GM19238 (cell line): ENCODE data around the gene ADNP2.

Experiments used
- DNase-seq: peaks from one replicate; pipeline ENCODE4 v3.0.0; 2011; ENCODE audit warnings: low spot score; ENCODE audit not compliant: insufficient read length

Gene ADNP2

DNA sequence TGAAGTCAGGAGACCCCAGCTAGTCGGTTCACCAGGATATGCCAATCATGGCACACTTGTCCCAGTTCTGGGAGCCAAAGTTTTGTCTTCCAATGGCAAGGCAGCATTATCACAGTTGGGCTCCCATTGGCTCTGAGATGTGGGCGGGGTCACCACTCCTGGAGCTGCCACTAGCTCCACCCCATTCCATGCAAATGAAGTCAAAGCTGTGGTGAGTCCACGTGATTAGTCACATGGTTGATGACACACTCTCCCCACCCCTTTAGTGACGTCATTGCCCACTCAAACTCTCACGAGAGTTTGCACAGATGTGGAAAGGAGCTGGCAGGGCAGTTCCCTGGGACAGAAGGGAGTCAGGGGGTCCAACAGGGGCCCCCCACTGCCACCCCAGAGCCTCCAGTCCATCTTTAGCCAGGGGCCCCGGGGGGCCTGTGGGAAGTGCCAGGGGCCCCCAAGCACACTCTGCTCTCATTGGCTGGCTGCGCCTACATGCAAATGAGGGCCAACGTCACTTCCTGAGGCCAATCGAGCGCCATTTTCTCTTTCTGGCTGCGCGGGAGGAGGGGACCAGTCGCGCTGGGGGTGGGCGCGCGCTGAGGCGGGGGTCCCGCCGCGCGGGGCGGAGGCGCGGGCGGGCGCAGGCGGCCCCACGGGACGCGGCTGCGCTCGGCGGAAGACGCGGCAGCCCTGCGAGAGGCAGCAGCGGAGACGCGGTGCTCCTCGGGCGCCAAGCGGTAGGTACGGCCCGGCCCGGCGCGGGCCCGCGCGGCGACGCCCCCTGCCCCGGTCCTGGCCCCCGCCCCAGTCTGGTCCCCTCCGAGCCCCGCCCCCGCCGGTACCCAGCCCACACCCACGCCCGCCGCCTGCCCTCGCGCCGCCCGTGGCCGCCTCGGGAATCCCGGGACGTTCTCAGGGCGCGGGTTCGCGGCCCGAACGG lies at the start of gene ADNP2:
Gene ADNP2 (plus strand): TSS at position 524 of the 937 bp plus-strand sequence. CDS start 8,281 bp downstream, outside the sequence.
- peak; percentile 70 for DNase-seq

DNA sequence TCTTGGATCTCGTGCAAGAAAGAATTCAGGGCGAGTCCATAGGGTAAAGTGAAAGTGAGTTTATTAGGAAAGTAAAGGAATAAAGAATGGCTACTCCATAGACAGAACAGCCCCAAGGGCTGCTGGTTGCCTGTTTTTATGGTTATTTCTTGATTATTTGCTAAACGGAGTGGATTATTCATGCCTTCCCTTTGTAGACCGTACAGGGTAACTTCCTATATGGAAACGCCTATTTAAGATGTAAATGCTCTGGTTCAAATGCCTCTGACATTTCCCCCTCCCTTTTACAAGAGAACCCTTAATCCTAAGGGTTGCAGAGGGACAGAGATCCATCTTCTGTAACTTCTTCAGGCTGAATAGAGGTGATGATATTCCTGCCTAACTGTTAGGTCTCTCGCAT lies 49.1 kb upstream of the ADNP2 start:
- DNase-seq, result no peak

GRCh38 chr18:80065705-80066104 lies 43.4 kb upstream of the ADNP2 start:
- DNase-seq, result no peak

GRCh38 chr18:80067321-80067720 lies 41.7 kb upstream of the ADNP2 start:
- DNase-seq, result no peak

GRCh38 chr18:80067897-80068296 lies 41.2 kb upstream of the ADNP2 start:
- no peak for DNase-seq

- DNase-seq, result no peak
These were observed 40.3 kb upstream of the ADNP2 start for GRCh38 chr18:80068571-80069272.

- DNase-seq, result no peak
These were observed 38.2 kb upstream of the ADNP2 start for GRCh38 chr18:80070825-80071224.

GRCh38 chr18:80074183-80074582 lies 34.9 kb upstream of the ADNP2 start:
- no peak for DNase-seq

GRCh38 chr18:80074697-80075096 lies 34.4 kb upstream of the ADNP2 start:
- DNase-seq, result no peak

DNA sequence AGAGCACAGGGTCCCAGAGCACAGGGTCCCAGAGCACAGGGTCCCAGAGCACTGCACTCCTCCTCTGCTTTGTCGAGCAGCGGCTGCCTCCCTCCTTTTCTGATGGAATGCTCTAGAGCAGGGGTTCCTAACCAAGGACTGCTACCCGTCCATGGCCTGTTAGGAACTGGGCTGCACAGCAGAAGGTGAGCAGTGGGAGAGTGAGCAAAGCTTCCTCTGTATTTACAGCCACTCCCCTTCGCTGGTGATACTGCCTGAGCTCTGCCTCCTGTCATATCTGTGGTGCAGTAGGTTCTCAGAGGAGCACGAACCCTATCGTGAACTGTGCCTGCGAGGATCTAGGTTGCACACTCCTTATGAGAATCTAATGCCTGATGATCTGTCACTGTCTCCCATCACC lies 33.1 kb upstream of the ADNP2 start:
- DNase-seq, result no peak

GRCh38 chr18:80076379-80076778 lies 32.7 kb upstream of the ADNP2 start:
- no peak for DNase-seq

- no peak for DNase-seq
These were observed 31.2 kb upstream of the ADNP2 start for GRCh38 chr18:80077873-80078272.

DNA sequence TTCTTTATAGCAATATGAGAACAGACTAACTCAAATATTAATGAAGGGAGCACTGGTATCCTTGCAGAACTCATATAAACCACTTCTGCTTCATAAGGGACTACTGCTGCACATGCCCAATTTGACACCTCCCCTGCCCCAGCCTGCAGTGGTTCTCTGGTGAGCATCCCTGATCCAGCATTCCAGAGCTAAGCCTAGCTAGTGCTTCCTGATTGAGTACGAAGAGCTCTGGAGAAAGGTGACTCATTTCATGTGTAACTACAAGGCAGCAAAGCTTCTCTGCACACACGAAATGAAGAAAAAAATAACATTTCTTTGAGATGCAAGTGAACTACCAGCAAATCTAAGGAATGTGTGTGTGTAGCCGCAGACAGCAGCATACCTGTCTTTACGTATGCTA lies 22.8 kb upstream of the ADNP2 start:
- DNase-seq, result no peak

DNA sequence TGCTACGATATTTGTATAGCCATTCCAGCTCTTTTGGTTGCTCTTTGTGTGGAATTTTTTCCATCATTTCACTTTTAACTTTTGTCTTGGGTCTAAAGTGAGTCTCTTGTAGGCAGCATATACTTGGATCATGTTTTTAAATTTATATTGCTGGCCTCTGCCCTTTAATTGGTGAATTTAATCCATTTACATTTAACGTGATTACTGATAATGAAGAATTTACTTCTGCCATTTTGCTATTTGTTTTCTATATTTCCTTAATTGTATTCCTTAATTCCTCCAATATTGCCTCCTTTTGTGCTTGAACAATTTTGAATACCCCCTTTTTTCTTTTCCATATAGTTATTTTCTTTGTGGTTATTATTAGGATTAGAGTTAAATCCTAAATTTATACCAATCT lies 21.0 kb upstream of the ADNP2 start:
- no peak for DNase-seq

GRCh38 chr18:80088823-80089222 lies 20.2 kb upstream of the ADNP2 start:
- DNase-seq, result no peak

DNA sequence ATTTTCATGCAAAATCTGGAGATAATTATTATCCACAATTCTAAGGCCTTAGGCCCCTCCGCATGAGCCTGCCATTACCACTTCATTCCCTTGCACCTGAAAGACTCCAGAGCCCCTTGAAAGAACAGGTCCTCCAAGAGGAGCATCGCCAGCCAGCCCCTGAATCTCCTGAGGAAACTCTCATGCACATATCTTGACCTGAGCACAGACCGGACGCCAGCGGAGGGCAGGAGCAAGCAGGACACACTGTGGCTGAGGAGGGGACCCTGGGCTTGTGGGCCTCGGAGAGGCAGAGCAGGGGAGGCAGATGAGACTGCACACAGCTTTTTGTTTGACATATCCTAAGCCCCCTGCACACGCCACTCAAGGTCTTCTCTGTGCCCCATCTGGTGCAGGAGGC lies 13.6 kb upstream of the ADNP2 start:
- no peak for DNase-seq

- no peak for DNase-seq
These were observed 13.0 kb upstream of the ADNP2 start for GRCh38 chr18:80096032-80096565.

GRCh38 chr18:80097201-80097600 lies 11.9 kb upstream of the ADNP2 start:
- DNase-seq, result no peak

GRCh38 chr18:80103231-80103630 lies 5.8 kb upstream of the ADNP2 start:
- DNase-seq, result no peak

DNA sequence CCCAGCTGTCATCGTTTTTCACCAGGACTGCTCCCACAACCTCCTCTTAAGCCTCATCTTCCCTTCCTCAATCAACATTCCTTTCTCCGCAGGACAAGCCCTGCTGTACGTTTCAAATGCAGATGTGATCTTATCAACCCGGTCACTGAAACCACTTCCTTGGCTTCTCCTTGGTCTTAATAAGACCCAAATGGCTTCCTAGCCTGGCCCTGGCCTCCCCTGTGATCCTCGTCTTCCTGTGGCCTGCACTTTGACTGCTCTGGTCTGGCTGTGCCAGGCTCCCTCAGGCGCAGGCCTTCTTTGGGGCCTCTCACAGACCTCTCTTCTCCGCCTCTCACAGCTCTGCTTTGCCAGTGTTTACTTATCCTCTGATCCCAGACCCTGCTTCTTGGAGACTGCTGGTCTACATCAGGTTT lies 4.7 kb upstream of the ADNP2 start:
- DNase-seq, result no peak

DNA sequence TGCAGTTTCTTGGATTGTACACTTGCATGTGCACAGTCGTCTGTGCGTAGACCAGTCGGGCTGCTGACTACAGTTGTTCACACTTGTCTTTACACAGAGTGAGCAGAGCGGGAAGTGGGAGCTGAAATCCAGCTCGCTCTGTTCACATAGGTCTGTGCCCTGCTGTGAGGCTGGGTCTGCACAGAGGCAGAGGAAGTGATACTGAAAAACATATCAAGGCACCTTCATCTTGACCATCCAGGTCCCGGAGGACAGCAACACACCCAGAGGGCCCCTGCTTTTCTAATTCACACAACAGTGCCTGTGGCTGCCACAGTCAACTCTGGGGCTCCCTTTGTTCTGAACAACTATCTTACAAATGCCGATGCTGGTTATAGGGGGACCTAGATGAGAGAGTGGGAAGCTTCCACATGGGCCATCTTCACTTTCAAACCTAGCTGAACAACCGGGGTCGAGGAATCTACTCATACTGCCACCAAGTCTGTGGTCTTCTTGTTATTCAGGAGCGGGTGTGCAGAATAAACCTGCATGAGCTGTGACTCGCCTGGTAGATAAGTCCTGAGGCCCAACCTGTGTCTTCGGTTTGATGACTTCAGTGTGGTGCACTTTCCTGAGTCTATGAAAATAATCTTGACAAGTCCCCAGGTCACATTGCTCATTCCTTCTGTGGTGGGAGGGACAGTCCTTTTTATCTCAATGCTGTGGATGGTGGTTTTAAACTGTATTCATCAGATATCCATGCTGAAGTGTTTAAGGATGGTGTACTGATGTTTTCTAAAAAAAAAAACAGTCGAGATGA lies 3.5 kb upstream of the ADNP2 start:
- DNase-seq, result peak; percentile 27
